HepG2 (cell line): Measurements from ENCODE around the gene MEF2A. TPM values are rescaled to one million over a fixed set of nuclear protein-coding genes. Genes with fewer than 3 reads are reported as not detected.

ENCODE experiments used
- ATM ChIP-seq: fragments of 450-650 bp; IDR thresholded peaks from 2 replicates; pipeline ENCODE4 v1.7.1; 2017; ENCODE audit warnings: mild to moderate bottlenecking, borderline replicate concordance
- BORCS8-MEF2B ChIP-seq: sonication (generic); formaldehyde crosslinking; IDR thresholded peaks from 2 replicates; pipeline ENCODE4 v1.8.0; 2022; ENCODE audit warnings: mild to moderate bottlenecking, missing genetic modification reagents
- ELF4 ChIP-seq: sonication (generic); formaldehyde crosslinking; IDR thresholded peaks from 2 replicates; pipeline ENCODE4 v1.5.0; 2020; ENCODE audit warnings: missing genetic modification reagents, mild to moderate bottlenecking, moderate library complexity, borderline replicate concordance
- MYC ChIP-seq: sonication (generic); formaldehyde crosslinking; IDR thresholded peaks from 2 replicates; pipeline ENCODE4 v1.9.0; 2021; ENCODE audit warnings: missing genetic modification reagents, borderline replicate concordance
- TBX3 ChIP-seq: fragments of 450-650 bp; IDR thresholded peaks from 2 replicates; pipeline ENCODE4 v1.6.1; 2017; ENCODE audit warnings: antibody characterized with exemption, mild to moderate bottlenecking, inconsistent platforms, borderline replicate concordance
- ZBTB38 ChIP-seq: sonication (generic); formaldehyde crosslinking; IDR thresholded peaks from 2 replicates; pipeline ENCODE4 v1.5.1; 2020; ENCODE audit warnings: mild to moderate bottlenecking, missing genetic modification reagents
- ZKSCAN8 ChIP-seq: IDR thresholded peaks from 2 replicates; pipeline ENCODE4 v1.6.1; 2016; ENCODE audit warnings: borderline replicate concordance, missing genetic modification reagents, missing compliant biosample characterization
- ZNF670 ChIP-seq: sonication (generic); formaldehyde crosslinking; IDR thresholded peaks from 2 replicates; pipeline ENCODE4 v1.8.0; 2022; ENCODE audit warnings: mild to moderate bottlenecking, missing genetic modification reagents, borderline replicate concordance
- ZNF724P ChIP-seq: sonication (generic); formaldehyde crosslinking; IDR thresholded peaks from 2 replicates; pipeline ENCODE4 v1.8.0; 2022; ENCODE audit warnings: missing genetic modification reagents, borderline replicate concordance
- polyA plus RNA-seq, 8 experiments: library from polyadenylated mRNA; depleted of rRNA in 3 of 8; stranded (reverse) in 7 of 8; unstranded in 1 of 8; fragments of >200 nt; fragmentation: Illumina TruSeq in 4 of 8; extraction: Trizol in 4 of 8; gene quantifications; 2 replicates each; pipeline versions ENCODE4 v1.2.1 to v1.2.3, GENCODE V29; 2011 to 2016; ENCODE audit warnings: low read depth in 4 of 8, missing spikeins in 1 of 8, mixed read lengths in 1 of 8; ENCODE audit not compliant: insufficient read depth in 1 of 8
- total RNA-seq, 5 experiments: library from RNA; depleted of rRNA; stranded (reverse); fragments of >200 nt; fragmentation: Illumina TruSeq; extraction: Trizol; gene quantifications; 2 replicates each; pipeline ENCODE4 v1.2.3, GENCODE V29; 2016; ENCODE audit warnings: low read depth in 1 of 5
- TF ChIP-seq, protein P1 (sequence below): sonication (generic); formaldehyde crosslinking; IDR thresholded peaks from 2 replicates; pipeline ENCODE4 v1.5.1; 2020; ENCODE audit warnings: mild to moderate bottlenecking, missing genetic modification reagents, moderate library complexity
- TF ChIP-seq, protein P2 (sequence below): sonication (generic); formaldehyde crosslinking; IDR thresholded peaks from 2 replicates; pipeline ENCODE4 v1.4.0; 2020; ENCODE audit warnings: low read depth, mild to moderate bottlenecking, missing genetic modification reagents
- TF ChIP-seq, protein P3 (sequence below): sonication (generic); formaldehyde crosslinking; IDR thresholded peaks from 2 replicates; pipeline ENCODE4 v1.5.0; 2020; ENCODE audit warnings: missing genetic modification reagents

Gene MEF2A
- total and polyA plus RNA-seq, 2 of the 13 experiments (the other 11 are each of a cell fraction or from before 2014, with no cell fraction given), result 15.2 to 24.4 TPM

DNA sequence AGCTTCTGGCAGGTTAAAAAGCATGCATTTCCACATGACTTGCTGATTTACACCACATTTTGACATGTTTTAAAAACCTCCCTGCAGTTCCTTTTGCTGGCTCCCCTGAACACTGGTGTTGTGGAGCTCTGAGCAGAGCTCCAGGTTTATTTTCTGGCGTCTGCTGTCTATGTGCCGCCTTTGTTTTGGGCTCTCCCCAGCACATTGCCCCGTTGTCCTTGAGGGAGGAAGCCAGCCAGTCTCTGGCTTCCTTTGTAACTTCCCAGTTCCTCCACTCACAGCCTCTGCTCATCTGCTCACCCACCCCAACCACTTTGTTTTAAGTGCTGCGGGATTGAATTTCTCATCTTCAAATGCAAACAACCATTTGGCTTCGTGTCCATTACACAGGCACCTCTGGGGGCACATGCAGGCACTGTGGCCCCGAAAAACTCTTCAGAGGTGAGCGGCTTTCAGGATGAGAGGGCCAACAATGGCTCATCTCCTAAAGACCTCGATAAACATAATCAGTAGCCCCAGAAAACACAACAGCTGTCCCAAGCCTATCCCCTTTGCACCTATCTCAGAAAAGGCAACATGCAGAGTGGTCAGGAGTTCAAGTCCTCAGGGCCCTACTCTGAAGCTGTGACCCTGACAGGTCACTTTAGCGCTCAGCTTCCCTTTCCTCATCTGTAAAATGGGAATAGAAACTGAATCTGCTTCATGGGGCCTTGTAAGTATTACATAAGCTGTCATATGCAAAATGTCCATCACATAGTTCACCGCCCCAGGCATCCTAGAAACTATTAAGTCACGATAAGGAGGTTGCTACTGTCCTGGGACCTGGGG is 1.3 kb upstream of the MEF2A start (continued):
- TF ChIP-seq, protein P1, sequence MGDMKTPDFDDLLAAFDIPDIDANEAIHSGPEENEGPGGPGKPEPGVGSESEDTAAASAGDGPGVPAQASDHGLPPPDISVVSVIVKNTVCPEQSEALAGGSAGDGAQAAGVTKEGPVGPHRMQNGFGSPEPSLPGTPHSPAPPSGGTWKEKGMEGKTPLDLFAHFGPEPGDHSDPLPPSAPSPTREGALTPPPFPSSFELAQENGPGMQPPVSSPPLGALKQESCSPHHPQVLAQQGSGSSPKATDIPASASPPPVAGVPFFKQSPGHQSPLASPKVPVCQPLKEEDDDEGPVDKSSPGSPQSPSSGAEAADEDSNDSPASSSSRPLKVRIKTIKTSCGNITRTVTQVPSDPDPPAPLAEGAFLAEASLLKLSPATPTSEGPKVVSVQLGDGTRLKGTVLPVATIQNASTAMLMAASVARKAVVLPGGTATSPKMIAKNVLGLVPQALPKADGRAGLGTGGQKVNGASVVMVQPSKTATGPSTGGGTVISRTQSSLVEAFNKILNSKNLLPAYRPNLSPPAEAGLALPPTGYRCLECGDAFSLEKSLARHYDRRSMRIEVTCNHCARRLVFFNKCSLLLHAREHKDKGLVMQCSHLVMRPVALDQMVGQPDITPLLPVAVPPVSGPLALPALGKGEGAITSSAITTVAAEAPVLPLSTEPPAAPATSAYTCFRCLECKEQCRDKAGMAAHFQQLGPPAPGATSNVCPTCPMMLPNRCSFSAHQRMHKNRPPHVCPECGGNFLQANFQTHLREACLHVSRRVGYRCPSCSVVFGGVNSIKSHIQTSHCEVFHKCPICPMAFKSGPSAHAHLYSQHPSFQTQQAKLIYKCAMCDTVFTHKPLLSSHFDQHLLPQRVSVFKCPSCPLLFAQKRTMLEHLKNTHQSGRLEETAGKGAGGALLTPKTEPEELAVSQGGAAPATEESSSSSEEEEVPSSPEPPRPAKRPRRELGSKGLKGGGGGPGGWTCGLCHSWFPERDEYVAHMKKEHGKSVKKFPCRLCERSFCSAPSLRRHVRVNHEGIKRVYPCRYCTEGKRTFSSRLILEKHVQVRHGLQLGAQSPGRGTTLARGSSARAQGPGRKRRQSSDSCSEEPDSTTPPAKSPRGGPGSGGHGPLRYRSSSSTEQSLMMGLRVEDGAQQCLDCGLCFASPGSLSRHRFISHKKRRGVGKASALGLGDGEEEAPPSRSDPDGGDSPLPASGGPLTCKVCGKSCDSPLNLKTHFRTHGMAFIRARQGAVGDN (CRISPR knock-in tag), result no peak
- 0 out of 2 replicates have a peak, but pooled peaks have one; percentile 0 for TF ChIP-seq MYC
- TF ChIP-seq ZKSCAN8 (CRISPR knock-in tag), result no peak
- no peak for TF ChIP-seq ATM
- no peak for TF ChIP-seq TBX3
- TF ChIP-seq, protein P2, sequence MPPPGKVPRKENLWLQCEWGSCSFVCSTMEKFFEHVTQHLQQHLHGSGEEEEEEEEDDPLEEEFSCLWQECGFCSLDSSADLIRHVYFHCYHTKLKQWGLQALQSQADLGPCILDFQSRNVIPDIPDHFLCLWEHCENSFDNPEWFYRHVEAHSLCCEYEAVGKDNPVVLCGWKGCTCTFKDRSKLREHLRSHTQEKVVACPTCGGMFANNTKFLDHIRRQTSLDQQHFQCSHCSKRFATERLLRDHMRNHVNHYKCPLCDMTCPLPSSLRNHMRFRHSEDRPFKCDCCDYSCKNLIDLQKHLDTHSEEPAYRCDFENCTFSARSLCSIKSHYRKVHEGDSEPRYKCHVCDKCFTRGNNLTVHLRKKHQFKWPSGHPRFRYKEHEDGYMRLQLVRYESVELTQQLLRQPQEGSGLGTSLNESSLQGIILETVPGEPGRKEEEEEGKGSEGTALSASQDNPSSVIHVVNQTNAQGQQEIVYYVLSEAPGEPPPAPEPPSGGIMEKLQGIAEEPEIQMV (CRISPR knock-in tag), result no peak
- TF ChIP-seq ZNF670 (CRISPR knock-in tag), result 0 out of 2 replicates have a peak, but pooled peaks have one; percentile 55
- TF ChIP-seq ZNF724P (CRISPR knock-in tag), result no peak
- TF ChIP-seq, protein P3, sequence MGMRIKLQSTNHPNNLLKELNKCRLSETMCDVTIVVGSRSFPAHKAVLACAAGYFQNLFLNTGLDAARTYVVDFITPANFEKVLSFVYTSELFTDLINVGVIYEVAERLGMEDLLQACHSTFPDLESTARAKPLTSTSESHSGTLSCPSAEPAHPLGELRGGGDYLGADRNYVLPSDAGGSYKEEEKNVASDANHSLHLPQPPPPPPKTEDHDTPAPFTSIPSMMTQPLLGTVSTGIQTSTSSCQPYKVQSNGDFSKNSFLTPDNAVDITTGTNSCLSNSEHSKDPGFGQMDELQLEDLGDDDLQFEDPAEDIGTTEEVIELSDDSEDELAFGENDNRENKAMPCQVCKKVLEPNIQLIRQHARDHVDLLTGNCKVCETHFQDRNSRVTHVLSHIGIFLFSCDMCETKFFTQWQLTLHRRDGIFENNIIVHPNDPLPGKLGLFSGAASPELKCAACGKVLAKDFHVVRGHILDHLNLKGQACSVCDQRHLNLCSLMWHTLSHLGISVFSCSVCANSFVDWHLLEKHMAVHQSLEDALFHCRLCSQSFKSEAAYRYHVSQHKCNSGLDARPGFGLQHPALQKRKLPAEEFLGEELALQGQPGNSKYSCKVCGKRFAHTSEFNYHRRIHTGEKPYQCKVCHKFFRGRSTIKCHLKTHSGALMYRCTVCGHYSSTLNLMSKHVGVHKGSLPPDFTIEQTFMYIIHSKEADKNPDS (CRISPR knock-in tag), result no peak
- TF ChIP-seq ZBTB38 (CRISPR knock-in tag), result no peak
- TF ChIP-seq ELF4 (CRISPR knock-in tag), result no peak
- TF ChIP-seq BORCS8-MEF2B (CRISPR knock-in tag), result no peak
- TF ChIP-seq, all 625 proteins: peak for 19
